Mucosa of descending colon (tissue), 3 donors: Measurements from ENCODE around the gene ZNF878. TPM values are rescaled to one million over a fixed set of nuclear protein-coding genes. Genes with fewer than 3 reads are reported as not detected.

Experiments used
- ATAC-seq: fragments of 200-7000 bp; cut with Tn5 transposase; one replicate; pipeline ENCODE4 v1.9.1; 2020; ENCODE audit warnings: mild to moderate bottlenecking, moderate library complexity
- DNase-seq, 3 donors: peaks; one replicate each; pipeline ENCODE4 v3.0.0-alpha.2; 2020
- H3K36me3 ChIP-seq: fragments of 200-600 bp; one replicate; pipeline ENCODE4 v1.8.0; 2021; ENCODE audit warnings: low read depth, mild to moderate bottlenecking
- H3K4me1 ChIP-seq: fragments of 200-600 bp; one replicate; pipeline ENCODE4 v1.8.0; 2021; ENCODE audit warnings: low read depth, mild to moderate bottlenecking
- H3K4me3 ChIP-seq: fragments of 200-600 bp; one replicate; pipeline ENCODE4 v1.8.0; 2021; ENCODE audit warnings: mild to moderate bottlenecking
- H3K9me3 ChIP-seq: fragments of 200-600 bp; one replicate; pipeline ENCODE4 v1.8.0; 2021; ENCODE audit warnings: mild to moderate bottlenecking
- intact Hi-C, 2 donors: fragments of 100-400 bp; cut with DNase I in 1 of 2; cut with micrococcal nuclease in 1 of 2; formaldehyde crosslinking; loops; one replicate each; pipeline versions ENCODE4 v1.11.0 to v1.11.1; 2022; cut with DNase I, micrococcal nuclease
- total RNA-seq, 3 donors: library from RNA; stranded (reverse); fragmentation: NEBNext Ultra II Directional in 2 of 3; extraction: Animal tissue kit (Norgen Biotek cat#: 25700) in 2 of 3; gene quantifications; one replicate each; pipeline versions ENCODE4 v1.2.1 to v1.2.4, GENCODE V29; 2021 to 2023
- TF ChIP-seq, protein P1 (sequence below): fragments of 200-600 bp; IDR thresholded peaks from one replicate; pipeline ENCODE4 v1.8.0; 2022; ENCODE audit warnings: antibody characterized with exemption, mild to moderate bottlenecking
- donor health status: DM: no; HTN: no; CAD: no; lungs with moderate emphysema.
- donor health status: DM: no; HTN: no; CAD: no.
- donor health status: DM: no; HTN: yes; CAD: no.

Gene ZNF878
- total RNA-seq, 3 donors from 2014 or later, result 0.19 to 0.26 (median 0.22) TPM

DNA sequence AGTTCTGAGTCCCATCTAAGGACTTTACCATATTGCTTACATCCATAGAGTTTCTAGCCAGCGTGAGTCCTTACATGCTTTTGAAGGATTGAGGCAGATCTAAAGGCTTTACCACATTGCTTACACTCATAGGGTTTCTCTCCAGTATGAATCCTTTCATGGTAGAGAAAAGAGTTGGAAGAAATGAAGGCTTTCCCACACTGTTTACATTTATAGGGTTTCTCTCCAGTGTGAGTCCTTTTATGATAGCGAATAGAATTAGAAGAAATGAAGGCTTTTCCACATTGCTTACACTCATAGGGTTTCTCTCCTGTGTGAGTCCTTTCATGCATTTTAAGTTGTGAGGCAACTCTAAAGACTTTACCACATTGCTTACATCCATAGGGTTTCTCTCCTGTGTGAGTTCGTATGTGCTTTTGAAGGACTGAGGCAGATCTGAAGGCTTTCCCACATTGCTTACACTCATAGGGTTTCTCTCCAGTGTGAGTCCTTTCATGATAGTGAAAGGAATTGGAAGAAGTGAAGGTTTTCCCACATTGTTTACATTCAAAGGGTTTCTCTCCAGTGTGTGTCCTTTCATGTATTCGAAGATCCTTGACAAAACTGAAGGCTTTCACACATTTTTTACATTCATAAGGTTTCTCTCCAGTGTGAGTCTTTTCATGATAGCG, 8.9 kb downstream of the ZNF878 start:
- TF ChIP-seq, protein P1, sequence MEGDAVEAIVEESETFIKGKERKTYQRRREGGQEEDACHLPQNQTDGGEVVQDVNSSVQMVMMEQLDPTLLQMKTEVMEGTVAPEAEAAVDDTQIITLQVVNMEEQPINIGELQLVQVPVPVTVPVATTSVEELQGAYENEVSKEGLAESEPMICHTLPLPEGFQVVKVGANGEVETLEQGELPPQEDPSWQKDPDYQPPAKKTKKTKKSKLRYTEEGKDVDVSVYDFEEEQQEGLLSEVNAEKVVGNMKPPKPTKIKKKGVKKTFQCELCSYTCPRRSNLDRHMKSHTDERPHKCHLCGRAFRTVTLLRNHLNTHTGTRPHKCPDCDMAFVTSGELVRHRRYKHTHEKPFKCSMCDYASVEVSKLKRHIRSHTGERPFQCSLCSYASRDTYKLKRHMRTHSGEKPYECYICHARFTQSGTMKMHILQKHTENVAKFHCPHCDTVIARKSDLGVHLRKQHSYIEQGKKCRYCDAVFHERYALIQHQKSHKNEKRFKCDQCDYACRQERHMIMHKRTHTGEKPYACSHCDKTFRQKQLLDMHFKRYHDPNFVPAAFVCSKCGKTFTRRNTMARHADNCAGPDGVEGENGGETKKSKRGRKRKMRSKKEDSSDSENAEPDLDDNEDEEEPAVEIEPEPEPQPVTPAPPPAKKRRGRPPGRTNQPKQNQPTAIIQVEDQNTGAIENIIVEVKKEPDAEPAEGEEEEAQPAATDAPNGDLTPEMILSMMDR, result no peak
- DNase-seq (no peak), ATAC-seq (no peak)
- intact Hi-C loops, result no loop called here
- no peaks in the 10 kb centered on the region for H3K4me1 ChIP-seq
- H3K36me3 ChIP-seq, result no peaks in the 10 kb centered on the region
- H3K9me3 ChIP-seq, result peaks cover 44% of the 10 kb centered on the region
- H3K4me3 ChIP-seq, result no peak overlapping the region

DNA sequence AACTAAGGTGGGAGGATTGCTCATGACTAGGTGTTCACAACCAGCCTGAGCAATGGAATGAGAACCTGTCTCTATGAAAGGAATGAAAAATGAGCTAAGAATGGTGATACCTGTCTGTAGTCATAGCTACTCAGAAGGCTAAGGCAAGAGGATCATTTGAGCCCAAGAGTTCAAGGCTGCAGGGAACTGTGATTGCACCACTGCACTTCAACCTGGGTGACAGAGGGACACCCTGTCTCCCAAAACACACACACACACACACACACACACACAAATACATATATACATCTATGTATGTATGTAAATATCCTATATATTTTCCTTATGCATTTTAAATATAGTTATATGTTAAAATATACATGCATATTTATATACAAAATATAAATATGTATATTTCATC, 9.9 kb downstream of the ZNF878 start:
- Histone ChIP-seq H3K9me3 (peaks cover 44% of the 10 kb centered on the region), H3K4me3 (no peak overlapping the region), H3K36me3 (no peaks in the 10 kb centered on the region), H3K4me1 (no peaks in the 10 kb centered on the region)
- intact Hi-C loops, result no loop called here
- DNase-seq, result no peak
- no peak for ATAC-seq
- TF ChIP-seq, protein P1, result no peak

DNA sequence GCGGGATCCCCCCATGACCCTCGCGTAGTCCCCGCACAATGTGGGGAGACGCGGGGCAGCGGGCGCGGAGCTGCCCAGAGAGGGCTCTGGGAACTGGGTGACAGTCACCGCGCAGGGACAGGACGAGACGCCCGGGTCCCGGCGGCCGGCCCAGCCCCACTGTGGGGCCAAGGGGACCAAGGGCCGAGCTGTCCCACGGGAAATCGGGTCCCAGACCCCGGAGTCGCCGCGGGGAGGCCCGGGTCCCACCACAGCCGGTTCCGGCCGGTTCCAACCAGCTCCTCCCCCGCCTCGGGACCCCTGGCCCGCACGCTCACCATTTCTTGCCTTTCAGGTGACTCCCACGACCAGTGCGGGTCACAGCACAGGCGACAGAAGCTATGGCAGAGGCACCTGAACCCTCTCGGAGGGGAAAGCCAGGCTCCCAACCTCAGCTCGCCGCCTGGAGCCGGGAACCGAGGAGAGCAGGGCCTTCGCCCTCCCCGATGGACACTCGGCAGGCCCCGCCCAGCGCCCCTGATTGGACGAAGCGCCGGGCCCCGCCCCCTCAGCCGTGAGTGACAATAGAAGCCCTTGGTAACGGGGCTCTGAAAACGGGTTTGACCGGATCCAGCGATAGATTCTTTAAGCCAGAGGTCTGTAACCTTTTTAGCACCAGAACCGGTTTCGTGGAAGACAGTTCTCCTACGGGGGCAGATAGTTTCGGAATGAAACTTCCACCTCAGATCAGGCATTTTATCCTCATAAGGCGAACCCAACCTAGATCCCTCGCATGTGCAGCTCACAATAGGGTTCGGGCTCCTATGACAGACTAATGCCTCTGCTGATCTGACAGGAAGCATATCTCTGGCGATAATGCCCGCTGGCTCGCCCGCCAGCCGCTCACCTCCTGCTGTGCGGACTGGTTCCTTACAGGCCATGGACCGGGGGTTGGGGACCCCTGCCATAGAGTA, 17.3 kb downstream of the ZNF878 start, which contains the start of gene ZNF433:
Gene ZNF433, minus strand, starts transcription at position 460 of the 953 bp plus-strand sequence. Its CDS starts 140 bp downstream, at position 320.
- TF ChIP-seq, protein P1, result no peak
- Histone ChIP-seq H3K4me1 (peaks cover 7% of the 10 kb centered on the region), H3K4me3 (peak within 1 kb of the TSS; percentile 35), H3K9me3 (peaks cover 1% of the 10 kb centered on the region), H3K36me3 (no peaks in the 10 kb centered on the region)
- intact Hi-C loops, result no loop called here
- ATAC-seq, result peak; percentile 100
- DNase-seq, result peak; percentile 94 to 99 (median 97)

DNA sequence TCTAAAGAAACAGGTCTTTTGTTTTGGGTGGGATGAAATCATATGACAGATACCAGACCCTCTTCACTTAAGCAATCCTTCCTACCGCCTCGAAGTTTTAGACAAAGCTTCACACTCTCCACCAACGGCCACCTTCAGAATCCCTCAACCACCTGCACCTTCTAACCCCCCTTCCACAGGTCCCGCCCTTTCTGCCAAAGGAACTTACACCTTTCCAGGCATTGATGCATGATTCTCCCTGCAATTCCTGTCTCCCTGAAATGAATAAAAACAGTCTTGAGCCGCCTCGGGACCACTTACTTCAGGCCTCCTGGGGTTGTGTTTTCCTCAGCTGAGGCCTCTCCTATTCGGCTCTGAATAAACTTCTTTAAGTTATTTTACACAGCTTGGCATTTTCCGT, 18.1 kb downstream of the ZNF878 start:
- Histone ChIP-seq H3K36me3 (no peaks in the 10 kb centered on the region), H3K4me3 (peak overlapping the region; percentile 35), H3K9me3 (no peaks in the 10 kb centered on the region), H3K4me1 (peaks cover 7% of the 10 kb centered on the region)
- DNase-seq (no peak), ATAC-seq (no peak)
- intact Hi-C loops, result no loop called here
- TF ChIP-seq, protein P1, result no peak

DNA sequence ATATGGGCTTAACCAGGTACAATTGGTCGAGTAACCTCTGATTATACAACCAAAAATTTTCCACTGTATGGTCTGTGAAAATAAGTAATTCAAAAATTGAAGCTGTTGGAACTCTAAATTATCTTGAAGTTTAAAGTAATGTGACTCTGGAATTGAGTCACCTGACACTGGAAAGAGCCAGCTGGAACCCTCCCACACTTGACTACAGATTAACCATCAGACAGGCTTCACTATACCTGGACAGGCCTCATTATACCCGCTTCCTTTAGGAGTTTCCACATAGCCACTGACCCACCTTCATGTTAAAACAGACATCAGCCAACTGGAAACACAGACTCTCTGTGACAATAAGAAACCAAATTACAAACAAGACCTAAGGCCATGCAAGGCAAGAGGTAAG, 18.6 kb downstream of the ZNF878 start:
- intact Hi-C loops, result no loop called here
- H3K9me3 ChIP-seq, result no peaks in the 10 kb centered on the region
- TF ChIP-seq, protein P1, result no peak
- no peak for DNase-seq
- H3K4me1 ChIP-seq, result peaks cover 7% of the 10 kb centered on the region
- no peak overlapping the region for H3K4me3 ChIP-seq
- no peak for ATAC-seq
- no peaks in the 10 kb centered on the region for H3K36me3 ChIP-seq
